ENCODE measurements around the gene BSND.

GRCh38 chr1:54986025-54986424, 12.7 kb upstream of the BSND start:
- TF ChIP-seq MYBL2 (CRISPR knock-in tag; IDR thresholded peaks at IDR 0.05): no peak
- TF ChIP-seq, protein P1, sequence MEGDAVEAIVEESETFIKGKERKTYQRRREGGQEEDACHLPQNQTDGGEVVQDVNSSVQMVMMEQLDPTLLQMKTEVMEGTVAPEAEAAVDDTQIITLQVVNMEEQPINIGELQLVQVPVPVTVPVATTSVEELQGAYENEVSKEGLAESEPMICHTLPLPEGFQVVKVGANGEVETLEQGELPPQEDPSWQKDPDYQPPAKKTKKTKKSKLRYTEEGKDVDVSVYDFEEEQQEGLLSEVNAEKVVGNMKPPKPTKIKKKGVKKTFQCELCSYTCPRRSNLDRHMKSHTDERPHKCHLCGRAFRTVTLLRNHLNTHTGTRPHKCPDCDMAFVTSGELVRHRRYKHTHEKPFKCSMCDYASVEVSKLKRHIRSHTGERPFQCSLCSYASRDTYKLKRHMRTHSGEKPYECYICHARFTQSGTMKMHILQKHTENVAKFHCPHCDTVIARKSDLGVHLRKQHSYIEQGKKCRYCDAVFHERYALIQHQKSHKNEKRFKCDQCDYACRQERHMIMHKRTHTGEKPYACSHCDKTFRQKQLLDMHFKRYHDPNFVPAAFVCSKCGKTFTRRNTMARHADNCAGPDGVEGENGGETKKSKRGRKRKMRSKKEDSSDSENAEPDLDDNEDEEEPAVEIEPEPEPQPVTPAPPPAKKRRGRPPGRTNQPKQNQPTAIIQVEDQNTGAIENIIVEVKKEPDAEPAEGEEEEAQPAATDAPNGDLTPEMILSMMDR (IDR thresholded peaks at IDR 0.05): no peak
- no peak for TF ChIP-seq ZNF138 (CRISPR knock-in tag; conservative IDR thresholded peaks at IDR 0.05)
- TF ChIP-seq, protein P2, sequence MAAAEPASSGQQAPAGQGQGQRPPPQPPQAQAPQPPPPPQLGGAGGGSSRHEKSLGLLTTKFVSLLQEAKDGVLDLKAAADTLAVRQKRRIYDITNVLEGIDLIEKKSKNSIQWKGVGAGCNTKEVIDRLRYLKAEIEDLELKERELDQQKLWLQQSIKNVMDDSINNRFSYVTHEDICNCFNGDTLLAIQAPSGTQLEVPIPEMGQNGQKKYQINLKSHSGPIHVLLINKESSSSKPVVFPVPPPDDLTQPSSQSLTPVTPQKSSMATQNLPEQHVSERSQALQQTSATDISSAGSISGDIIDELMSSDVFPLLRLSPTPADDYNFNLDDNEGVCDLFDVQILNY (CRISPR knock-in tag; IDR thresholded peaks at IDR 0.05): no peak
- TF ChIP-seq, protein P3, sequence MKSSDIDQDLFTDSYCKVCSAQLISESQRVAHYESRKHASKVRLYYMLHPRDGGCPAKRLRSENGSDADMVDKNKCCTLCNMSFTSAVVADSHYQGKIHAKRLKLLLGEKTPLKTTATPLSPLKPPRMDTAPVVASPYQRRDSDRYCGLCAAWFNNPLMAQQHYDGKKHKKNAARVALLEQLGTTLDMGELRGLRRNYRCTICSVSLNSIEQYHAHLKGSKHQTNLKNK (CRISPR knock-in tag; IDR thresholded peaks at IDR 0.05): no peak
- TF ChIP-seq ETV6 (CRISPR knock-in tag; IDR thresholded peaks at IDR 0.05): no peak
- TF ChIP-seq CREB1 (CRISPR knock-in tag; IDR thresholded peaks at IDR 0.05): no peak
- TF ChIP-seq ELF4 (CRISPR knock-in tag; IDR thresholded peaks at IDR 0.05; ENCODE audit: low read depth): no peak
- TF ChIP-seq, protein P4, sequence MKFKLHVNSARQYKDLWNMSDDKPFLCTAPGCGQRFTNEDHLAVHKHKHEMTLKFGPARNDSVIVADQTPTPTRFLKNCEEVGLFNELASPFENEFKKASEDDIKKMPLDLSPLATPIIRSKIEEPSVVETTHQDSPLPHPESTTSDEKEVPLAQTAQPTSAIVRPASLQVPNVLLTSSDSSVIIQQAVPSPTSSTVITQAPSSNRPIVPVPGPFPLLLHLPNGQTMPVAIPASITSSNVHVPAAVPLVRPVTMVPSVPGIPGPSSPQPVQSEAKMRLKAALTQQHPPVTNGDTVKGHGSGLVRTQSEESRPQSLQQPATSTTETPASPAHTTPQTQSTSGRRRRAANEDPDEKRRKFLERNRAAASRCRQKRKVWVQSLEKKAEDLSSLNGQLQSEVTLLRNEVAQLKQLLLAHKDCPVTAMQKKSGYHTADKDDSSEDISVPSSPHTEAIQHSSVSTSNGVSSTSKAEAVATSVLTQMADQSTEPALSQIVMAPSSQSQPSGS (CRISPR knock-in tag; IDR thresholded peaks at IDR 0.05; ENCODE audit: borderline replicate concordance, low read depth): no peak
- no peak for TF ChIP-seq SMAD4 (CRISPR knock-in tag; IDR thresholded peaks at IDR 0.05)
- TF ChIP-seq NR2C2 (CRISPR knock-in tag; IDR thresholded peaks at IDR 0.05): no peak
- no peak for TF ChIP-seq FOXP4 (CRISPR knock-in tag; IDR thresholded peaks at IDR 0.05)
- TF ChIP-seq ZNF317 (CRISPR knock-in tag; IDR thresholded peaks at IDR 0.05; ENCODE audit: borderline replicate concordance, low read depth): no peak
- no peak for TF ChIP-seq SP1 (CRISPR knock-in tag; conservative IDR thresholded peaks at IDR 0.05)
